WTC11 (cell line): ENCODE measurements around the gene ZCCHC9.

Experiments used
- E2F5 ChIP-seq: sonication (generic); formaldehyde crosslinking; IDR thresholded peaks from 2 replicates; pipeline ENCODE4 v1.8.1; 2022; ENCODE audit warnings: mild to moderate bottlenecking, moderate library complexity, missing genetic modification reagents
- GABPB1 ChIP-seq: sonication (generic); formaldehyde crosslinking; IDR thresholded peaks from 2 replicates; pipeline ENCODE4 v1.8.1; 2023; ENCODE audit warnings: mild to moderate bottlenecking, missing genetic modification reagents
- ZNF121 ChIP-seq: sonication (generic); formaldehyde crosslinking; IDR thresholded peaks from 2 replicates; pipeline ENCODE4 v1.8.0; 2023; ENCODE audit warnings: missing genetic modification reagents
- ZNF317 ChIP-seq: sonication (generic); formaldehyde crosslinking; IDR thresholded peaks from 2 replicates; pipeline ENCODE4 v1.8.1; 2023; ENCODE audit warnings: low read depth, mild to moderate bottlenecking, moderate library complexity, missing genetic modification reagents, borderline replicate concordance
- TF ChIP-seq, protein P1 (sequence below): fragments of 200-600 bp; IDR thresholded peaks from 2 replicates; pipeline ENCODE4 v1.8.0; 2022; ENCODE audit warnings: antibody characterized with exemption
- TF ChIP-seq, protein P2 (sequence below): sonication (generic); formaldehyde crosslinking; IDR thresholded peaks from 2 replicates; pipeline ENCODE4 v1.8.1; 2023; ENCODE audit warnings: mild to moderate bottlenecking, moderate library complexity, missing genetic modification reagents
- TF ChIP-seq, protein P3 (sequence below): sonication (generic); formaldehyde crosslinking; IDR thresholded peaks from 2 replicates; pipeline ENCODE4 v1.8.1; 2022; ENCODE audit warnings: low read depth, missing genetic modification reagents, borderline replicate concordance

GRCh38 chr5:81315830-81316229 lies 14.4 kb downstream of the ZCCHC9 start:
- TF ChIP-seq E2F5 (CRISPR knock-in tag) (no peak), ZNF121 (CRISPR knock-in tag) (no peak), GABPB1 (no peak), ZNF317 (CRISPR knock-in tag) (no peak)
- TF ChIP-seq, protein P1, sequence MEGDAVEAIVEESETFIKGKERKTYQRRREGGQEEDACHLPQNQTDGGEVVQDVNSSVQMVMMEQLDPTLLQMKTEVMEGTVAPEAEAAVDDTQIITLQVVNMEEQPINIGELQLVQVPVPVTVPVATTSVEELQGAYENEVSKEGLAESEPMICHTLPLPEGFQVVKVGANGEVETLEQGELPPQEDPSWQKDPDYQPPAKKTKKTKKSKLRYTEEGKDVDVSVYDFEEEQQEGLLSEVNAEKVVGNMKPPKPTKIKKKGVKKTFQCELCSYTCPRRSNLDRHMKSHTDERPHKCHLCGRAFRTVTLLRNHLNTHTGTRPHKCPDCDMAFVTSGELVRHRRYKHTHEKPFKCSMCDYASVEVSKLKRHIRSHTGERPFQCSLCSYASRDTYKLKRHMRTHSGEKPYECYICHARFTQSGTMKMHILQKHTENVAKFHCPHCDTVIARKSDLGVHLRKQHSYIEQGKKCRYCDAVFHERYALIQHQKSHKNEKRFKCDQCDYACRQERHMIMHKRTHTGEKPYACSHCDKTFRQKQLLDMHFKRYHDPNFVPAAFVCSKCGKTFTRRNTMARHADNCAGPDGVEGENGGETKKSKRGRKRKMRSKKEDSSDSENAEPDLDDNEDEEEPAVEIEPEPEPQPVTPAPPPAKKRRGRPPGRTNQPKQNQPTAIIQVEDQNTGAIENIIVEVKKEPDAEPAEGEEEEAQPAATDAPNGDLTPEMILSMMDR = no peak
- TF ChIP-seq, protein P2, sequence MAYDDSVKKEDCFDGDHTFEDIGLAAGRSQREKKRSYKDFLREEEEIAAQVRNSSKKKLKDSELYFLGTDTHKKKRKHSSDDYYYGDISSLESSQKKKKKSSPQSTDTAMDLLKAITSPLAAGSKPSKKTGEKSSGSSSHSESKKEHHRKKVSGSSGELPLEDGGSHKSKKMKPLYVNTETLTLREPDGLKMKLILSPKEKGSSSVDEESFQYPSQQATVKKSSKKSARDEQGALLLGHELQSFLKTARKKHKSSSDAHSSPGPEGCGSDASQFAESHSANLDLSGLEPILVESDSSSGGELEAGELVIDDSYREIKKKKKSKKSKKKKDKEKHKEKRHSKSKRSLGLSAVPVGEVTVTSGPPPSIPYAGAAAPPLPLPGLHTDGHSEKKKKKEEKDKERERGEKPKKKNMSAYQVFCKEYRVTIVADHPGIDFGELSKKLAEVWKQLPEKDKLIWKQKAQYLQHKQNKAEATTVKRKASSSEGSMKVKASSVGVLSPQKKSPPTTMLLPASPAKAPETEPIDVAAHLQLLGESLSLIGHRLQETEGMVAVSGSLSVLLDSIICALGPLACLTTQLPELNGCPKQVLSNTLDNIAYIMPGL (CRISPR knock-in tag) = no peak
- TF ChIP-seq, protein P3, sequence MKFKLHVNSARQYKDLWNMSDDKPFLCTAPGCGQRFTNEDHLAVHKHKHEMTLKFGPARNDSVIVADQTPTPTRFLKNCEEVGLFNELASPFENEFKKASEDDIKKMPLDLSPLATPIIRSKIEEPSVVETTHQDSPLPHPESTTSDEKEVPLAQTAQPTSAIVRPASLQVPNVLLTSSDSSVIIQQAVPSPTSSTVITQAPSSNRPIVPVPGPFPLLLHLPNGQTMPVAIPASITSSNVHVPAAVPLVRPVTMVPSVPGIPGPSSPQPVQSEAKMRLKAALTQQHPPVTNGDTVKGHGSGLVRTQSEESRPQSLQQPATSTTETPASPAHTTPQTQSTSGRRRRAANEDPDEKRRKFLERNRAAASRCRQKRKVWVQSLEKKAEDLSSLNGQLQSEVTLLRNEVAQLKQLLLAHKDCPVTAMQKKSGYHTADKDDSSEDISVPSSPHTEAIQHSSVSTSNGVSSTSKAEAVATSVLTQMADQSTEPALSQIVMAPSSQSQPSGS (CRISPR knock-in tag) = no peak
